Measurements from ENCODE around the gene NPLOC4. TPM values are rescaled to one million over a fixed set of nuclear protein-coding genes. Genes with fewer than 3 reads are reported as not detected.

The NPLOC4 gene
- total RNA-seq, 1 donor from 2014 or later = 107 TPM

Other genes starting within 250 kb of the NPLOC4 start
- gene BAHCC1, start 241.7 kb downstream of the NPLOC4 start, total RNA-seq = 13.5 TPM
- gene ACTG1, start 124.3 kb downstream of the NPLOC4 start, total RNA-seq = 634 TPM
- 1.1 TPM for gene FSCN2, start 108.7 kb downstream of the NPLOC4 start, total RNA-seq
- gene FAAP100, start 84.8 kb downstream of the NPLOC4 start, total RNA-seq = 13.6 TPM
- 0.30 TPM for gene TSPAN10, start 84 bp upstream of the NPLOC4 start, total RNA-seq
- gene PDE6G, start 19.4 kb upstream of the NPLOC4 start, total RNA-seq = not detected
- gene OXLD1, start 29.5 kb upstream of the NPLOC4 start, total RNA-seq = 17.9 TPM
- 8.2 TPM for gene CCDC137, start 29.6 kb upstream of the NPLOC4 start, total RNA-seq
- 19.1 TPM for gene ARL16, start 46.7 kb upstream of the NPLOC4 start, total RNA-seq
- 56.2 TPM for gene HGS, start 46.9 kb upstream of the NPLOC4 start, total RNA-seq
- gene MRPL12, start 66.3 kb upstream of the NPLOC4 start, total RNA-seq = 117 TPM
- gene SLC25A10, start 75.2 kb upstream of the NPLOC4 start, total RNA-seq = 6.3 TPM
- not detected for gene GCGR, start 167.0 kb upstream of the NPLOC4 start, total RNA-seq
- gene MCRIP1, start 196.2 kb upstream of the NPLOC4 start, total RNA-seq = 102 TPM
- 0.32 TPM for gene PPP1R27, start 197.9 kb upstream of the NPLOC4 start, total RNA-seq
- 371 TPM for gene P4HB, start 223.4 kb upstream of the NPLOC4 start, total RNA-seq
- gene ARHGDIA, start 234.2 kb upstream of the NPLOC4 start, total RNA-seq = 158 TPM